B cell (primary cell): ENCODE data around the gene GSC2. TPM values are rescaled to one million over a fixed set of nuclear protein-coding genes. Genes with fewer than 3 reads are reported as not detected.

Source experiments
- ATAC-seq: fragments of 200-7000 bp; cut with Tn5 transposase; one replicate; pipeline ENCODE4 v1.10.0; 2021; ENCODE audit warnings: low read depth, mild to moderate bottlenecking, moderate number of reproducible peaks, moderate library complexity
- CTCF ChIA-PET: fragments of 350-600 bp; sonication (Branson Sonifier 250); formaldehyde crosslinking; loops from one replicate; lab custom pipeline; 2021; ENCODE audit warnings: antibody characterized with exemption, inconsistent platforms; lab: Charles Lee
- POLR2A ChIA-PET: fragments of 350-600 bp; sonication (Branson Sonifier 250); formaldehyde crosslinking; loops from one replicate; lab custom pipeline; 2021; ENCODE audit warnings: antibody characterized with exemption; lab: Charles Lee
- DNase-seq: peaks from one replicate; pipeline ENCODE4 v3.0.0; 2013
- H2AFZ ChIP-seq: 2 replicates; pipeline ENCODE4 v1.6.1; 2012; ENCODE audit warnings: mild to moderate bottlenecking, low read depth, low read length; ENCODE audit not compliant: insufficient read depth, poor library complexity, severe bottlenecking
- H3K27ac ChIP-seq, 2 donors: 1 replicate in 1 of 2; 2 replicates in 1 of 2; pipeline ENCODE4 v1.5.1; 2012 to 2013; ENCODE audit warnings: low read length in 2 of 2, mild to moderate bottlenecking in 2 of 2, moderate library complexity in 1 of 2
- H3K27me3 ChIP-seq, 4 experiments: fragments of 200-600 bp in 1 of 4; sonication (generic) in 1 of 4; replicated peaks in 1 of 4; 1 replicate in 2 of 4; 2 replicates in 2 of 4; pipeline versions ENCODE4 v1.6.1 to v1.7.0; 2013 to 2016; ENCODE audit warnings: low read length in 3 of 4, mild to moderate bottlenecking in 2 of 4, mixed read lengths in 1 of 4, moderate library complexity in 1 of 4; ENCODE audit not compliant: insufficient read depth in 4 of 4, control insufficient read depth in 3 of 4; ENCODE audit errors: control extremely low read depth in 1 of 4
- H3K36me3 ChIP-seq, 2 experiments: replicated peaks in 1 of 2; 1 replicate in 1 of 2; 2 replicates in 1 of 2; pipeline versions ENCODE4 v1.6.1 to v1.7.1; 2013; ENCODE audit warnings: low read length in 1 of 2; ENCODE audit not compliant: insufficient read depth in 2 of 2, control insufficient read depth in 1 of 2; ENCODE audit errors: control extremely low read depth in 1 of 2, extremely low read depth in 1 of 2
- H3K4me1 ChIP-seq, 2 donors: fragments of 200-600 bp in 1 of 2; sonication (generic) in 1 of 2; 1 replicate in 1 of 2; 2 replicates in 1 of 2; pipeline versions ENCODE4 v1.5.1 to v1.6.1; 2013 to 2017; ENCODE audit warnings: low read length in 2 of 2; ENCODE audit not compliant: control insufficient read depth in 2 of 2, insufficient read depth in 2 of 2
- H3K4me2 ChIP-seq: replicated peaks from 2 replicates; pipeline ENCODE3; 2012; ENCODE audit warnings: mild to moderate bottlenecking, low read depth, low read length; ENCODE audit not compliant: poor library complexity, severe bottlenecking
- H3K4me3 ChIP-seq, 5 experiments: fragments of 200-600 bp in 1 of 5; sonication (generic) in 1 of 5; 1 replicate in 3 of 5; 2 replicates in 2 of 5; pipeline versions ENCODE4 v1.5.1 to v1.7.0; 2011 to 2016; ENCODE audit warnings: low read length in 4 of 5, mild to moderate bottlenecking in 4 of 5, low read depth in 2 of 5, control low read depth in 1 of 5, moderate library complexity in 1 of 5; ENCODE audit not compliant: insufficient read depth in 1 of 5; ENCODE audit errors: control extremely low read depth in 1 of 5, extremely low read depth in 1 of 5
- H3K79me2 ChIP-seq: fragments of 200-600 bp; sonication (generic); one replicate; pipeline ENCODE4 v1.6.0; 2016; ENCODE audit warnings: low read length; ENCODE audit not compliant: control insufficient read depth, insufficient read depth
- H3K9ac ChIP-seq: fragments of 200-600 bp; sonication (generic); 2 replicates; pipeline ENCODE4 v1.6.1; 2017; ENCODE audit warnings: mild to moderate bottlenecking, low read length, moderate library complexity
- H3K9me3 ChIP-seq, 3 donors: one replicate each; pipeline versions ENCODE4 v1.6.1 to v1.7.1; 2013; ENCODE audit warnings: low read length in 2 of 3; ENCODE audit not compliant: control insufficient read depth in 2 of 3, insufficient read depth in 1 of 3; ENCODE audit errors: control extremely low read depth in 1 of 3
- H4K20me1 ChIP-seq: 2 replicates; pipeline ENCODE4 v1.6.0; 2012; ENCODE audit warnings: mild to moderate bottlenecking, low read length; ENCODE audit not compliant: insufficient read depth, control insufficient read depth, poor library complexity, severe bottlenecking
- H3K27ac Mint-ChIP-seq: one replicate; pipeline ENCODE4 v1.8.0; 2021; ENCODE audit warnings: mixed read lengths
- H3K27me3 Mint-ChIP-seq: one replicate; pipeline ENCODE4 v1.8.0; 2021; ENCODE audit warnings: mixed read lengths
- H3K4me1 Mint-ChIP-seq: one replicate; pipeline ENCODE4 v1.8.0; 2021; ENCODE audit warnings: mixed read lengths
- H3K4me3 Mint-ChIP-seq: one replicate; pipeline ENCODE4 v1.8.0; 2021; ENCODE audit warnings: mixed read lengths
- H3K9me3 Mint-ChIP-seq: one replicate; pipeline ENCODE4 v1.8.0; 2022; ENCODE audit warnings: mixed read lengths; ENCODE audit not compliant: insufficient read depth
- EZH2 ChIP-seq: IDR thresholded peaks from 2 replicates; pipeline ENCODE4 v1.6.1; 2012; ENCODE audit warnings: borderline replicate concordance, low read depth, mild to moderate bottlenecking, moderate library complexity, low read length; ENCODE audit not compliant: insufficient read depth, poor library complexity, severe bottlenecking
- WGBS: methylation state at CpG from one replicate; pipeline ENCODE4 v1.1.5; 2013; ENCODE audit warnings: missing lambda C conversion rate; ENCODE audit not compliant: insufficient coverage; 5-methylcytosine and 5-hydroxymethylcytosine counted together
- intact Hi-C: fragments of 100-400 bp; cut with micrococcal nuclease; formaldehyde crosslinking; loops from one replicate; pipeline ENCODE4 v1.10.0; 2022
- polyA plus RNA-seq: library from polyadenylated mRNA; depleted of rRNA; stranded (reverse); fragments of >200 nt; gene quantifications from 2 replicates; pipeline ENCODE4 v1.2.3, GENCODE V29; 2012
- total RNA-seq, 2 donors: library from RNA; stranded (reverse); fragments of 120-200 nt in 1 of 2; gene quantifications; 1 replicate in 1 of 2; 2 replicates in 1 of 2; pipeline versions ENCODE4 v1.2.3 to v1.2.4, GENCODE V29; 2013 to 2022
- TF ChIP-seq, protein P1 (sequence below): fragments of 200-600 bp; IDR thresholded peaks from one replicate; pipeline ENCODE4 v1.8.0; 2022; ENCODE audit warnings: antibody characterized with exemption, mild to moderate bottlenecking

The GSC2 gene
- total and polyA plus RNA-seq, 2 donors (not counting 1 experiment from before 2014, with no cell fraction given), result not detected

- Histone ChIP-seq H3K4me3 (peak overlapping the region; percentile 67 to 93 (median 83)), H3K9ac (peak overlapping the region; percentile 82)
Measured at GRCh38 chr22:19121631-19122142, 28.4 kb downstream of the GSC2 start.

More at GRCh38 chr22:19121631-19122142, 28.4 kb downstream of the GSC2 start:
- Histone ChIP-seq H3K79me2 (peaks cover 60% of the 10 kb centered on the region), H3K9me3 (no peaks in the 10 kb centered on the region), H3K4me1 (peaks cover 51 to 54% of the 10 kb centered on the region in 2 donors), H3K27ac (peak overlapping the region; percentile 63 to 76), H3K36me3 (no peaks in the 10 kb centered on the region), H3K4me2 (peak overlapping the region; percentile 88), H3K27me3 (no peaks in the 10 kb centered on the region), H4K20me1 (peaks cover 51% of the 10 kb centered on the region), H2AFZ (peak overlapping the region; percentile 96)
- intact Hi-C loops, result loop anchor here (1.0 to 5.0 kb wide), 7 partner anchors 12 to 995 kb away; partner anchors contain the start of genes C22orf39, CDC45, CLTCL1 and ESS2
- Mint-ChIP-seq H3K9me3 (no peaks in the 10 kb centered on the region), H3K4me3 (peak overlapping the region; percentile 94), H3K27me3 (no peaks in the 10 kb centered on the region), H3K27ac (peak overlapping the region; percentile 75), H3K4me1 (peaks cover 50% of the 10 kb centered on the region)
- under 1% methylated on average over 47 of the region's 47 CpGs for WGBS
- POLR2A ChIA-PET, result interaction anchor here (0.9 to 1.8 kb wide), 5 partner anchors 11 to 240 kb away, joined by 3 to 20 read pairs (median 4); partner anchors contain the start of genes DGCR6 and ESS2
- TF ChIP-seq, protein P1, sequence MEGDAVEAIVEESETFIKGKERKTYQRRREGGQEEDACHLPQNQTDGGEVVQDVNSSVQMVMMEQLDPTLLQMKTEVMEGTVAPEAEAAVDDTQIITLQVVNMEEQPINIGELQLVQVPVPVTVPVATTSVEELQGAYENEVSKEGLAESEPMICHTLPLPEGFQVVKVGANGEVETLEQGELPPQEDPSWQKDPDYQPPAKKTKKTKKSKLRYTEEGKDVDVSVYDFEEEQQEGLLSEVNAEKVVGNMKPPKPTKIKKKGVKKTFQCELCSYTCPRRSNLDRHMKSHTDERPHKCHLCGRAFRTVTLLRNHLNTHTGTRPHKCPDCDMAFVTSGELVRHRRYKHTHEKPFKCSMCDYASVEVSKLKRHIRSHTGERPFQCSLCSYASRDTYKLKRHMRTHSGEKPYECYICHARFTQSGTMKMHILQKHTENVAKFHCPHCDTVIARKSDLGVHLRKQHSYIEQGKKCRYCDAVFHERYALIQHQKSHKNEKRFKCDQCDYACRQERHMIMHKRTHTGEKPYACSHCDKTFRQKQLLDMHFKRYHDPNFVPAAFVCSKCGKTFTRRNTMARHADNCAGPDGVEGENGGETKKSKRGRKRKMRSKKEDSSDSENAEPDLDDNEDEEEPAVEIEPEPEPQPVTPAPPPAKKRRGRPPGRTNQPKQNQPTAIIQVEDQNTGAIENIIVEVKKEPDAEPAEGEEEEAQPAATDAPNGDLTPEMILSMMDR, result no peak
- no peak for TF ChIP-seq EZH2
- DNase-seq (peak; percentile 54), ATAC-seq (peak; percentile 10)
- CTCF ChIA-PET, result interaction anchor here (1.6 to 2.8 kb wide), 2 partner anchors 16 to 23 kb away, joined by 3 to 9 read pairs; partner anchors contain the start of gene ESS2
